Right lobe of liver (tissue), 4 donors: ENCODE data around the gene VEZT.

Experiments
- POLR2A ChIP-seq: fragments of 450-650 bp; IDR thresholded peaks from one replicate; pipeline ENCODE4 v1.6.1; 2017; ENCODE audit warnings: antibody characterized with exemption, mild to moderate bottlenecking
- TF ChIP-seq, protein P1 (sequence below), 4 donors: fragments of 200-600 bp in 3 of 4; fragments of 450-650 bp in 1 of 4; IDR thresholded peaks; one replicate each; pipeline versions ENCODE4 v1.5.1 to v1.8.0; 2016 to 2022; ENCODE audit warnings: antibody characterized with exemption in 4 of 4, mild to moderate bottlenecking in 2 of 4
- donor health status: DM: no; HTN: no; CAD: no.
- donor health status: DM: no; HTN: no; CAD: no.
- donor health status: DM: no; HTN: yes; CAD: no.

DNA sequence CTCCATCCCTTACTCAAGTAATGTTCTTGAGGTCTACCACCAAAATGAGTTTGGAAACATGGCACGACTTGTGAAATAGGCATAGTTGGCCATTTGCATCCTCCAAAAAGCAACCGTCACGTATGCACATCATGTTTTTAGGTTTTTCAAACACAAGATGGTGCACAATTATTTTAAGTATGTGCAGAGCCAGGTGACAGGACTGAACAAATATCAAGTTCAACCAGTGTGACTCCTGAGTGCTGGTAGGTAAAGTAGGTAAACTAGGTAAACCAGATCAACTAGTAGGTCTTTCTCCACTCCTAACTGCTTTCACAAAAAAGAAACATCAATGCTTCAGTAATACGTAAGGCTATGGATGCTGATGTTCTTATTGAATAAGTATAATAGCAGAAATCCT, 39.5 kb upstream of the VEZT start:
- TF ChIP-seq, protein P1, sequence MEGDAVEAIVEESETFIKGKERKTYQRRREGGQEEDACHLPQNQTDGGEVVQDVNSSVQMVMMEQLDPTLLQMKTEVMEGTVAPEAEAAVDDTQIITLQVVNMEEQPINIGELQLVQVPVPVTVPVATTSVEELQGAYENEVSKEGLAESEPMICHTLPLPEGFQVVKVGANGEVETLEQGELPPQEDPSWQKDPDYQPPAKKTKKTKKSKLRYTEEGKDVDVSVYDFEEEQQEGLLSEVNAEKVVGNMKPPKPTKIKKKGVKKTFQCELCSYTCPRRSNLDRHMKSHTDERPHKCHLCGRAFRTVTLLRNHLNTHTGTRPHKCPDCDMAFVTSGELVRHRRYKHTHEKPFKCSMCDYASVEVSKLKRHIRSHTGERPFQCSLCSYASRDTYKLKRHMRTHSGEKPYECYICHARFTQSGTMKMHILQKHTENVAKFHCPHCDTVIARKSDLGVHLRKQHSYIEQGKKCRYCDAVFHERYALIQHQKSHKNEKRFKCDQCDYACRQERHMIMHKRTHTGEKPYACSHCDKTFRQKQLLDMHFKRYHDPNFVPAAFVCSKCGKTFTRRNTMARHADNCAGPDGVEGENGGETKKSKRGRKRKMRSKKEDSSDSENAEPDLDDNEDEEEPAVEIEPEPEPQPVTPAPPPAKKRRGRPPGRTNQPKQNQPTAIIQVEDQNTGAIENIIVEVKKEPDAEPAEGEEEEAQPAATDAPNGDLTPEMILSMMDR (IDR thresholded peaks at IDR 0.05), result no peak
- no peak for TF ChIP-seq POLR2A
